LNCaP clone FGC (cell line): ENCODE results near the gene ZCCHC18.

ENCODE experiments used
- DNase-seq: peaks from one replicate; pipeline ENCODE4 v3.0.0-alpha.2; 2011; ENCODE audit warnings: low read depth
- H3K4me3 ChIP-seq: 2 replicates; pipeline ENCODE4 v1.5.1; 2011; ENCODE audit warnings: mild to moderate bottlenecking, low read depth, low read length, control low read depth
- TF ChIP-seq, protein P1 (sequence below): IDR thresholded peaks from 2 replicates; pipeline ENCODE4 v1.5.1; 2012; ENCODE audit warnings: mild to moderate bottlenecking; ENCODE audit not compliant: control insufficient read depth, insufficient read depth; ENCODE audit errors: extremely low read depth

The ZCCHC18 gene

DNA sequence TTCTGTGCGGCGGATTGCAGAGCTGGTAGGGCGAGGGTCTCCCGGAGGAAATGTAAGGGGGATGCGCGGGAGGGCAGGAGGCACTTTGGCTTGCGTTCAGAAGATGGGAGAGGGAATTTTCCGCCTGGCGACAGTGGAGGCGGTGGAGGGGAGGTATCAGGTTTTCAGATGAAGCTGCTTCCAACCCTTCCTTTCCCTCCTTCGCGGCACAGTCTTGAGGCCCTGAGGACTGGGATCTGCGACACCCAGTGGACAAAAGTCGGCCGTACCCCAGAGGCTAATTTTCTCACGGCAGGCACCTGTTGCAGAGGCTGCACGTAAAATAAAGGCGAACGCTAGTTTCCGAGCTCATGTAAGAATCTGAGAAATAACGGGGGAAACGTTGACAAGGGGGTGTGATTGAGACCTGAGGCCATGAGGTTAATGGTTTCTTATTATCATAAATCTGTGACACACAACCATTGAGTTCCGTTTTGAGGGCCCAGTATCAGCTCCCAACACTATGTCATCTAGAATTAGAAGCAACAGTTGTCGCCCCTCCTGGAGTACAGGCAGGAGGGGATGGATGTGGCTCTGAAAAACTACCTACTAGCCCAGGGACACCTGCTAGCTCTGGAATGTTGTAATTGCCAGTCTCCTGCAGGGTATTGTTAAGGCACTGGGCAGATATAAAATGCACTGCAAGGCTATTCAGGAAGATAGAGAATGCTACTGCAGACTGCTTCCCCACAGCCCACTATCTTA is 1.1 kb downstream of the ZCCHC18 start:
- TF ChIP-seq, protein P1, sequence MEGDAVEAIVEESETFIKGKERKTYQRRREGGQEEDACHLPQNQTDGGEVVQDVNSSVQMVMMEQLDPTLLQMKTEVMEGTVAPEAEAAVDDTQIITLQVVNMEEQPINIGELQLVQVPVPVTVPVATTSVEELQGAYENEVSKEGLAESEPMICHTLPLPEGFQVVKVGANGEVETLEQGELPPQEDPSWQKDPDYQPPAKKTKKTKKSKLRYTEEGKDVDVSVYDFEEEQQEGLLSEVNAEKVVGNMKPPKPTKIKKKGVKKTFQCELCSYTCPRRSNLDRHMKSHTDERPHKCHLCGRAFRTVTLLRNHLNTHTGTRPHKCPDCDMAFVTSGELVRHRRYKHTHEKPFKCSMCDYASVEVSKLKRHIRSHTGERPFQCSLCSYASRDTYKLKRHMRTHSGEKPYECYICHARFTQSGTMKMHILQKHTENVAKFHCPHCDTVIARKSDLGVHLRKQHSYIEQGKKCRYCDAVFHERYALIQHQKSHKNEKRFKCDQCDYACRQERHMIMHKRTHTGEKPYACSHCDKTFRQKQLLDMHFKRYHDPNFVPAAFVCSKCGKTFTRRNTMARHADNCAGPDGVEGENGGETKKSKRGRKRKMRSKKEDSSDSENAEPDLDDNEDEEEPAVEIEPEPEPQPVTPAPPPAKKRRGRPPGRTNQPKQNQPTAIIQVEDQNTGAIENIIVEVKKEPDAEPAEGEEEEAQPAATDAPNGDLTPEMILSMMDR, result peak; percentile 62
- peak overlapping the region; percentile 45 for H3K4me3 ChIP-seq
- DNase-seq, result peak; percentile 11

DNA sequence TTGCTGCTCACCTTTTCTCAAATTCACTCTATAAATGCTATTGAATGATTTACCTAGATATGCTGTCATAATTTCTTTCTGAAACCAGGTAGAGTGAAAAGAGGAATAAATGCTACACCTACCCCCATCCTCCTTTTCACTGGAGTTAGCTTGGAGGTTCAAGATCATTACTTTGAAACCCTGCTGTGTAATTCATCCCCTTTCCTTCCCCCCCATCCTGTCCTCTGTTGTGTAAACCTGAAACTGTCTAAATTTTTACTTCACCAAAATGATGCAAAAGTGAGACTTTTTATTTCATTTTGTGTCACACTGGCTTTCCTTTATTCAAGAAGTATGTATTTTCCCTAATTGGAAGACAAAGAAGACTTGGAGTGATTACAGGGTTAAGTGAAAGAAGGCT is 5.4 kb downstream of the ZCCHC18 start:
- no peak for DNase-seq
- no peak overlapping the region for H3K4me3 ChIP-seq
- TF ChIP-seq, protein P1, result no peak

DNA sequence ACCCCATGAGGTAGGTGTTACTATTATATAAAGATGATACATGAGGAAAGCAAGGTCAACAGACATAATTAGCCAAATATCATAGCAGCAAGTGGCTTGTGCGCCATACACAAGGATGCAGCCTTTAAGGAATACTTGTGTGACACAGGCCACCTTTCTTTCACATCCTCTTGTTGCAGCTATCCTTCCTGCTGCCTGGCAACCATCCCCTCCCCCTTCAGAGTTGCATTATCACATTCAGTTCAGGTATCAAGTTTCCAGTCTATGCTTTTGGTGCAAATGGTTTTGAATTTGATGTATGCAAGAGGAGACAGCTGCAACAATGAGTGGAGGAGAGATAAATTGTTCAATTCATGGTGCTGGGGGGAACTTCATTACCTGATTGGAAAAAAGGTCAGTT is 6.4 kb downstream of the ZCCHC18 start:
- TF ChIP-seq, protein P1, result no peak
- no peak for DNase-seq
- no peak overlapping the region for H3K4me3 ChIP-seq

DNA sequence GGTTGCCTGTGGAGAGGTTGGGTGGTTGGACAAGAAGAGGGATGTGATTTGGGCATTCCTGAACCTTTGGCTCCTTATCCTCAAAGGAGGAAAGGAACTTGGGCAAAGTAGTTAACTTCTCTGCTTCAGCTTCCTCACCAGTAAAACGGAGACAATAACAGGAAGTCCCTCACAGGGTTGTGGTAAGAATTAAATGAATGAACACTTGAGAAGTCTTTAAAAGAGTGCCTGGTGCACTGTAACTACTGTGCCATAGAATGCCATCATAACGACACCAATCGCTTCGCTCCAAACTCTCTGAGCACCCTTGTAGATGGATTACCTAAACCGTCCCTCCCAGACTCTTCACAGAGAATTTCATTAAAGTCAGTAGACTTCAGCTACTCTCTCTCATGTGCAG is 10.5 kb downstream of the ZCCHC18 start:
- no peak for DNase-seq
- H3K4me3 ChIP-seq, result no peak overlapping the region
- TF ChIP-seq, protein P1, result no peak

DNA sequence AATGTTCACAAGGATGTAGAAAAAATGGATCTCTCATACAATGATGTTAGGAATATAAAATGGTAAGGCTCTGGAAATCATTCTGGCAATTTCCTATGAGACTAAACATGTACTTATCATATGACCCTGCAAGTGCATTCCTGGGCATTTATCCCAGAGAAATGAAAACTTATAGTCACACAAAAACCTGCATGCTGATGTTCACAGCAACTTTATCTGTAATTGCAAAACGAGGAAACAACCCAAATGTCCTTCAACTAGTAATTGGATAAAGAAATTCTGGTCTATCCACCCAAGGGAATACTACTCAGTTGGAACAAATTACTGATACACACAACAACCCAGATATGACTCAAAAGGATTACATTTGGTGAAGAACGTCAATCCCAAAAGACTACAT is 14.5 kb downstream of the ZCCHC18 start:
- H3K4me3 ChIP-seq, result no peak overlapping the region
- TF ChIP-seq, protein P1, result no peak

DNA sequence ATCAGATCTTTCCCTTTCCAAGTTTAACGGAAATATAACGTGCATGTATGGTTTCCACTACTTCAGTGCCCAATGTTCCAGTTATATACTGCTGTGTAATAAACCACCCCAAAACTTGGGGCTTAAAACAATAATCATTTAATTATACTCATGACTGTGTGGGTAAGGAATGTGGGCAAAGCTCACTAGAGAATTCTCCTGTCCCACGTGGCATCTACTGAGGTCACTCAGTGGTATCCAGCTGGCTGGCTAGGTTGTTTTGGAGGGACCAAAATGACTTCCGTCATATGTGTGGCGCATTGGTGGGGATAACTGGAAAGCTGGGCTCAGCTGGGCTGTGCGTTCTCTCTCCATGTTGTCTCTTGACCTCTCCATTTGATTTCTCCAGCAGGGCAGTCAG is 18.5 kb downstream of the ZCCHC18 start:
- no peak overlapping the region for H3K4me3 ChIP-seq
- TF ChIP-seq, protein P1, result no peak
- DNase-seq, result no peak

More for the DNA sequence above, 14.5 kb downstream of the ZCCHC18 start:
- no peak for DNase-seq
